Glomerular visceral epithelial cell (primary cell): ENCODE results near the gene KCTD20.

Source experiments
- DNase-seq: peaks from one replicate; pipeline ENCODE4 v3.0.0-alpha.2; 2016; ENCODE audit errors: extremely low spot score

The KCTD20 gene

DNA sequence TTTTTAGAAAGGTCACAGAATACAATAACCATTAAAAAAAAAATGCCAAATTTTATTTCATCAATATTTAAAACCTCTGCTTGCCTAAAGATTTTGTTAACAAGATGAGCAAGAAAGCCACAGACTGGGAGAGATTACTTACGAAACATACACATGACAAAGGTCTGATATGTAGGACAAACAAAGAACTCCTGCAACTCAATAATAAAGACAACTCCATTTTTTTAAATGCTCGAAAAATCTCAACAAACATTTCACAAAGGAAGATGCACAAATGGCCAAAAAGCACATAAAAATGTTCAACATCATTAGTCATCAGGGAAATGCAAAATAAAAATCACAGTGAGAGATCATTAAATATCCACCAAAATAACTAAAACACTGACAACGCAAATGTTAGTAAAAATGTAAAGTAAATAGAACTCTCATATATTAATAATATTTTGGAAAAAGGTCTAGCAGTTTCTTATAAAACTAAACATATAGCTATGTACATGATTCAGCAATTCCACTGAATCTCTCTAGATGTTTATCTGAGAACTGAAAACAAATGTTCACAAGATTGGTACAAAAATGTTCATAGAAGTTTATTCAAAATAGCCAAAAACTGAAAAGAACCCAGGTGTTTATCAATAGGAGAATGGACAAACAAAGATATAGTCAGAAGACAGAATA lies 94.2 kb downstream of the KCTD20 start:
- DNase-seq = no peak

GRCh38 chr6:36539814-36540568 lies 97.2 kb downstream of the KCTD20 start:
- no peak for DNase-seq
